ENCODE results near the gene NXNL1.
"Not testable (repeated sequence)": the region's sequence is repeated elsewhere in the genome, so short reads cannot be mapped to it uniquely, and the experiment has no call there.

The NXNL1 gene
- 0 reads per million in 2 donors for total RNA-seq

- no peak for DNase-seq
These were observed at the start of gene NXNL1 for GRCh38 chr19:17460372-17461230. Gene NXNL1 (minus strand): TSS chr19:17460926. CDS start chr19:17460869, 57 bp downstream.

- not testable (repeated sequence) for DNase-seq
These were observed 47.8 kb upstream of the NXNL1 start for GRCh38 chr19:17508558-17508933.

GRCh38 chr19:17506745-17507144 is 46.0 kb upstream of the NXNL1 start:
- DNase-seq, result no peak

- no peak for DNase-seq
These were observed 44.5 kb upstream of the NXNL1 start for GRCh38 chr19:17505223-17505622.

- DNase-seq, result no peak
These were observed 43.7 kb upstream of the NXNL1 start for GRCh38 chr19:17504456-17504855.

GRCh38 chr19:17504030-17504429 is 43.3 kb upstream of the NXNL1 start:
- DNase-seq, result no peak

GRCh38 chr19:17503240-17503639 is 42.5 kb upstream of the NXNL1 start:
- DNase-seq, result no peak

GRCh38 chr19:17500447-17501198 is 39.9 kb upstream of the NXNL1 start:
- DNase-seq, result no peak

GRCh38 chr19:17499648-17500446 is 39.1 kb upstream of the NXNL1 start:
- no peak for DNase-seq

GRCh38 chr19:17499025-17499424 is 38.3 kb upstream of the NXNL1 start:
- DNase-seq, result not testable (repeated sequence)

- DNase-seq, result no peak
These were observed 36.5 kb upstream of the NXNL1 start for GRCh38 chr19:17497149-17497798.

GRCh38 chr19:17496337-17496997 is 35.7 kb upstream of the NXNL1 start:
- DNase-seq, result peak; percentile 52 to 84 (median 70)

- DNase-seq, result no peak
These were observed 35.0 kb upstream of the NXNL1 start for GRCh38 chr19:17495639-17496296.

- no peak for DNase-seq
These were observed 30.6 kb upstream of the NXNL1 start for GRCh38 chr19:17491287-17491686.

- peak in 3 of 5 experiments; percentile 35 to 82 (median 38) for DNase-seq
These were observed 29.7 kb upstream of the NXNL1 start for GRCh38 chr19:17490411-17490810.

GRCh38 chr19:17489392-17490030 is 28.8 kb upstream of the NXNL1 start:
- DNase-seq, result no peak

GRCh38 chr19:17488593-17489391 is 28.1 kb upstream of the NXNL1 start:
- DNase-seq, result peak; percentile 33 to 84 (median 57)

- no peak for DNase-seq
These were observed 26.8 kb upstream of the NXNL1 start for GRCh38 chr19:17487284-17488121.
